Stimulated activated naive B cell treated with anti-CD40 and anti-IgM and Interleukin-4, amounts not matched to agents 10 μg/mL and 1 μg/mL and 100 μg/mL, for 72 hours (primary cell): ENCODE results near the gene GPC6.

ENCODE experiments used
- ATAC-seq, 2 donors: fragments of 150-1000 bp; cut with Tn5 transposase; replicated peaks; 2 replicates each; pipeline ENCODE4 v1.10.0; 2021; ENCODE audit warnings: moderate library complexity in 1 of 2
- DNase-seq: peaks from one replicate; pipeline ENCODE4 v3.0.0; 2021
- H3K27ac Mint-ChIP-seq: one replicate; pipeline ENCODE4 v1.8.0; 2022; ENCODE audit warnings: mild to moderate bottlenecking, mixed read lengths
- H3K27me3 Mint-ChIP-seq, 2 donors: one replicate each; pipeline ENCODE4 v1.8.0; 2022; ENCODE audit warnings: mixed read lengths in 2 of 2
- H3K36me3 Mint-ChIP-seq, 2 donors: one replicate each; pipeline ENCODE4 v1.8.0; 2022; ENCODE audit warnings: mixed read lengths in 2 of 2, mild to moderate bottlenecking in 1 of 2
- H3K4me1 Mint-ChIP-seq, 2 donors: one replicate each; pipeline ENCODE4 v1.8.0; 2022; ENCODE audit warnings: mixed read lengths in 2 of 2, mild to moderate bottlenecking in 1 of 2
- H3K4me3 Mint-ChIP-seq, 2 donors: one replicate each; pipeline ENCODE4 v1.8.0; 2022; ENCODE audit warnings: mild to moderate bottlenecking in 2 of 2, mixed read lengths in 2 of 2, moderate library complexity in 1 of 2
- H3K9me3 Mint-ChIP-seq, 2 donors: one replicate each; pipeline ENCODE4 v1.8.0; 2022; ENCODE audit warnings: mixed read lengths in 2 of 2, mild to moderate bottlenecking in 1 of 2

GPC6 gene

DNA sequence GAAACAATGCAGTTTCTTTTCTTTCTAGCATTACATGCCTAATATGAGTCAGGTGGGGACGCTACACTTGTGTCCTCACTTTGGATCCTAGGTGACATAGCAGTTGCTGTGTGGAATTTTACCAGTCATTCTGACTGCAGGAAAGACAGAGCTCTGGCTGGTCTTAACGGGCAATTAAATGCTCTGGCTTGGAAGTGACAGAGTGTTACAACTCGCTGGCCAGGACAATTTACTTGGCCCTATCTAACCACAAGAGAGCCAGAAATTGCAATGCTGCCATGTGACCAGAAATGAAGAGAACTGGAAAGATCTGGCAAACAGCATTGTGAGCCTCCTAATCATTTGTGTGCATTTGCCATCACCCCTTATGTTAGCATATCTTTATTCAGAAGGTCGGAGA is 901.8 kb downstream of the GPC6 start:
- DNase-seq = no peak
- no peak overlapping the region for H3K27ac Mint-ChIP-seq
- ATAC-seq = no peak
- H3K4me3 Mint-ChIP-seq = no peak overlapping the region
- H3K36me3 Mint-ChIP-seq = no peaks in the 10 kb centered on the region
- H3K4me1 Mint-ChIP-seq = no peaks in the 10 kb centered on the region
- H3K9me3 Mint-ChIP-seq = no peaks in the 10 kb centered on the region
- peaks cover 0 to 6% of the 10 kb centered on the region in 2 donors for H3K27me3 Mint-ChIP-seq

DNA sequence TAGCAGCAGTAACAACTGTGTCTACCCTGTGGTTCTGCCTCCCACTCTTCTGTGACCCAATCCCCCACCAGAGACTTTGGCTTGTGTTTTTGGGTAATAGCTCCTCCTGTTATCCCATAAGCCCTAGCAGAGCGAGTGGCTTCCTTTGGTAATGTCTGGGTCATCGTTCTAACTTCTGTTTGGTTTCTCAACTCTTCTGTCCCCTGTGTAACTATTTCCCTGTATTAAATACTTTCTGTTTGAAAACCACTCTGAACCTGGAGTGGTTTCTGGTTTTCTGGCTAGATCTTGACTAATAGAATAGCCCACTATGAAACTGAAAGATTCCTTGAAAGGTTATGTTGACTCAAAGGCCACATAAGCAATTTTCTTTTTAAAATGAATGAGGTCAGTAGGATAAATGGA is 902.9 kb downstream of the GPC6 start:
- no peaks in the 10 kb centered on the region for H3K9me3 Mint-ChIP-seq
- H3K27ac Mint-ChIP-seq = no peak overlapping the region
- peaks cover 0 to 6% of the 10 kb centered on the region in 2 donors for H3K27me3 Mint-ChIP-seq
- no peaks in the 10 kb centered on the region for H3K36me3 Mint-ChIP-seq
- no peak for DNase-seq
- no peak overlapping the region for H3K4me3 Mint-ChIP-seq
- ATAC-seq = peak in 1 of 2 donors; percentile 12
- H3K4me1 Mint-ChIP-seq = no peaks in the 10 kb centered on the region

GRCh38 chr13:94138831-94139230 is 912.2 kb downstream of the GPC6 start:
- no peak for DNase-seq
- H3K4me1 Mint-ChIP-seq = no peaks in the 10 kb centered on the region
- ATAC-seq = no peak
- no peak overlapping the region for H3K4me3 Mint-ChIP-seq
- no peaks in the 10 kb centered on the region for H3K36me3 Mint-ChIP-seq
- no peaks in the 10 kb centered on the region for H3K27me3 Mint-ChIP-seq
- H3K9me3 Mint-ChIP-seq = no peaks in the 10 kb centered on the region
- H3K27ac Mint-ChIP-seq = no peak overlapping the region

GRCh38 chr13:94139393-94139995 is 912.9 kb downstream of the GPC6 start:
- ATAC-seq (no peak), DNase-seq (no peak)
- Mint-ChIP-seq H3K27ac (no peak overlapping the region), H3K27me3 (no peaks in the 10 kb centered on the region), H3K4me3 (no peak overlapping the region), H3K9me3 (no peaks in the 10 kb centered on the region), H3K36me3 (no peaks in the 10 kb centered on the region), H3K4me1 (no peaks in the 10 kb centered on the region)

DNA sequence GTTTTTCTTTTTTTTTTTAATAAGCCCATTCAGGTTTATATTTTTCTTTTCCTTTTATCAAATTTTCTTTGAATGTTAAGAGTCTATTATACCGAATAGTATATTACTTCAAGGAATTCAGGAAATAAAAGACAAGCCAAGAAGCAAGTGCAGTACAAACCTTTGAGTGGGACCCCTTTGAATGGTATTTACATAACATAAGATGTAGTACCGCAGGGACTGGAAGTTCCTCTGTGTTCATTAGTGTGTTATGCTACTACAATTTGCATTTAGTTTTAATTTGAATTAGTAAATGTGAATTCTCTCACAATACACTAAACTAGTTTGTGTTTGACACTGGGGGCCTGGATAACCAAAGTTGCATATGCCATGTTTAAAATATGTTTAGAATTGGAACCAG is 913.4 kb downstream of the GPC6 start:
- Mint-ChIP-seq H3K4me3 (no peak overlapping the region), H3K27ac (no peak overlapping the region), H3K27me3 (no peaks in the 10 kb centered on the region), H3K36me3 (no peaks in the 10 kb centered on the region), H3K9me3 (no peaks in the 10 kb centered on the region), H3K4me1 (no peaks in the 10 kb centered on the region)
- ATAC-seq = no peak
- no peak for DNase-seq

DNA sequence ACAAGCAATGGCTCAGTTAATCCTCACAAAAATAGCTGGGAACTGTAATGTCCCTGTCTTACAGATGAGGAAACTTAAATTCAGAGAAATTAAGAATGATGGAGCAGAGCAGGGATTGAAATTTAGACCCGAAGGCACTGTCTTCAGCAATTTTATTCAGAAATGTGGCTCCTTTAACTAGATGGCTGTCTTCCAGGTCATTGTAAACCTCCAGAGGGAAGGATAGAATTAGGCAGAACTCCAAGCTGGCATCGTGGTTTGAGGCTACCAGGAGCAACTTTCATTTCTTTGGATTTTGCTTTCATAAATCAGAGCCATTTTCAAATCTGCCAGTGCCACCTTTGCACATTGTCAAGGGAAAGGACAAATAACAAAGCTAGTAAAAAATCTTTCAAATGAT is 913.9 kb downstream of the GPC6 start:
- no peaks in the 10 kb centered on the region for H3K4me1 Mint-ChIP-seq
- no peaks in the 10 kb centered on the region for H3K36me3 Mint-ChIP-seq
- no peaks in the 10 kb centered on the region for H3K9me3 Mint-ChIP-seq
- ATAC-seq (no peak), DNase-seq (no peak)
- no peak overlapping the region for H3K4me3 Mint-ChIP-seq
- H3K27me3 Mint-ChIP-seq = no peaks in the 10 kb centered on the region
- no peak overlapping the region for H3K27ac Mint-ChIP-seq

- Mint-ChIP-seq H3K4me1 (no peaks in the 10 kb centered on the region), H3K27me3 (no peaks in the 10 kb centered on the region), H3K4me3 (no peak overlapping the region), H3K27ac (no peak overlapping the region), H3K9me3 (no peaks in the 10 kb centered on the region), H3K36me3 (no peaks in the 10 kb centered on the region)
- DNase-seq = no peak
- no peak for ATAC-seq
These were observed 917.2 kb downstream of the GPC6 start for GRCh38 chr13:94143624-94144350.

DNA sequence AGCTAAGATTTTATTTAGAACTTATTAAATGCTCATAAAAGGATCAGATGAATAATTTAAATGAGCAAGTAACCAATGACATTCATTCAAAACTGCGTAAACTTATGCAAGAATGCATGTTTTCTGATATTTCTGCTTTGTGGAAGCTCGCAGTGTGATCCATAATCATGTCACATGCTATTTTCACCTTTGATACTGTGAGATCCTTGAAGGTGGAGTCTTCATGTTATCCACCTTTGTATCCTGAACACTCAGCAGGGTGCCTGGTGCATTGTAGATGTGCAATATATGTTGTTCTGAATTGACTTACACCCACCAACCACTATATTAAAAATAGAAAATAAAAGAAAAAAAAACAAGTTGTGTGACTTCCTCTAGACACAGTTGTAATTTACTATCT is 919.4 kb downstream of the GPC6 start:
- DNase-seq = no peak
- Mint-ChIP-seq H3K4me1 (no peaks in the 10 kb centered on the region), H3K4me3 (no peak overlapping the region), H3K27ac (no peak overlapping the region), H3K27me3 (peaks cover 0 to 14% of the 10 kb centered on the region in 2 donors), H3K9me3 (no peaks in the 10 kb centered on the region), H3K36me3 (no peaks in the 10 kb centered on the region)
- ATAC-seq = no peak

- H3K4me1 Mint-ChIP-seq = no peaks in the 10 kb centered on the region
- DNase-seq (no peak), ATAC-seq (no peak)
- no peaks in the 10 kb centered on the region for H3K9me3 Mint-ChIP-seq
- no peak overlapping the region for H3K27ac Mint-ChIP-seq
- H3K4me3 Mint-ChIP-seq = no peak overlapping the region
- no peaks in the 10 kb centered on the region for H3K36me3 Mint-ChIP-seq
- peaks cover 8 to 25% of the 10 kb centered on the region in 2 donors for H3K27me3 Mint-ChIP-seq
These were observed 927.0 kb downstream of the GPC6 start for GRCh38 chr13:94153586-94153985.

GRCh38 chr13:94154367-94154766 is 927.8 kb downstream of the GPC6 start:
- Mint-ChIP-seq H3K36me3 (no peaks in the 10 kb centered on the region), H3K27me3 (peaks cover 8 to 22% of the 10 kb centered on the region in 2 donors), H3K9me3 (no peaks in the 10 kb centered on the region), H3K27ac (no peak overlapping the region), H3K4me3 (no peak overlapping the region), H3K4me1 (no peaks in the 10 kb centered on the region)
- DNase-seq (no peak), ATAC-seq (no peak)

DNA sequence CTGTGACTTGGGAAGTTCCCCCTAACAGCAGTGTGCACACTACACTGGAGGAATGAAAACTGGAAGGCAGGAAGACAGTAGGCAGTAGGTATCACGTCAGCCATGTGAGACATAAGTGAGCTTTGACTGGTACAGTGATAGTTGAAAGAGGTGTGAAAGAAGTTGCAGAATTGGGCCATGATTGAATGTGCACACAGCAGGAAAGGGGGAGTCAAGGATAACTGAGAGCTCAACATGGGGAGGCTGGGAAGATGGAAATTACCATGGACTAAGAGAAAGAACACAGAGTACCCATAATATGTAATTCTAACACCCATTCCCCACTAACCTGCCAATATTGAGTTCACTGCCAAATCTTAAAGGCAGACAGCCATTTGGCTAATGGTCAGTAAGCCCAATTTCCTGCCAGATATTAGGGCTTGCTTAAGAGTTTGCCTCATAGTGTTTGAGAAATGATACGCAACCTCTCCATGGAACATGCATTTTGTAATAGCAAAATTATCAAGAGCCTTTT is 931.2 kb downstream of the GPC6 start:
- peaks cover 8 to 11% of the 10 kb centered on the region in 2 donors for H3K27me3 Mint-ChIP-seq
- no peaks in the 10 kb centered on the region for H3K36me3 Mint-ChIP-seq
- DNase-seq (no peak), ATAC-seq (no peak)
- H3K4me1 Mint-ChIP-seq = no peaks in the 10 kb centered on the region
- H3K27ac Mint-ChIP-seq = no peak overlapping the region
- H3K4me3 Mint-ChIP-seq = no peak overlapping the region
- peaks cover 0 to 2% of the 10 kb centered on the region in 2 donors for H3K9me3 Mint-ChIP-seq

GRCh38 chr13:94160875-94161274 is 934.3 kb downstream of the GPC6 start:
- Mint-ChIP-seq H3K4me1 (no peaks in the 10 kb centered on the region), H3K36me3 (no peaks in the 10 kb centered on the region), H3K4me3 (no peak overlapping the region), H3K9me3 (peaks cover 0 to 2% of the 10 kb centered on the region in 2 donors), H3K27me3 (peaks cover 0 to 1% of the 10 kb centered on the region in 2 donors), H3K27ac (no peak overlapping the region)
- DNase-seq = no peak
- ATAC-seq = no peak

DNA sequence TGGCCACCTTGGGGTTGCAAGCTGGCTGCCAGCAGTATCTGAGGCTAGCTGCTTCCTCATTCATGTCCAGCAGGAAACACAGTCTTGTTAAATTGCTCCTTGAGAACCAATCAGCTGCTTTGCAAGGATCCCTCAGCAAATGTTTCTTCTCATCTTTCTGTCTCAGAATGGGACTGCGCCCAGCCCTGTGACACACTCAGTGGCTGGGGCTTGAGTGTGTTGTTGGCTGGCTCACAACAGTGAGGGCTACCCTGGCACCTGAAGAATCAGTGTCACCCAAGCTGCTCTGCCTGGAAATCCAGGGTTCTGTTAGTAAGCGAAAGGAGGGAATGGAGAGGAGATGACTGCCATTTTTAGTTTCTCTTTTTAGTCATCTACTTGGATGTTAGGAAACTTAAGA is 935.7 kb downstream of the GPC6 start:
- Mint-ChIP-seq H3K36me3 (no peaks in the 10 kb centered on the region), H3K27me3 (no peaks in the 10 kb centered on the region), H3K4me3 (no peak overlapping the region), H3K9me3 (peaks cover 0 to 2% of the 10 kb centered on the region in 2 donors), H3K4me1 (no peaks in the 10 kb centered on the region), H3K27ac (no peak overlapping the region)
- no peak for DNase-seq
- ATAC-seq = no peak

GRCh38 chr13:94163535-94163934 is 936.9 kb downstream of the GPC6 start:
- no peak overlapping the region for H3K27ac Mint-ChIP-seq
- H3K27me3 Mint-ChIP-seq = no peaks in the 10 kb centered on the region
- no peak overlapping the region for H3K4me3 Mint-ChIP-seq
- ATAC-seq (no peak), DNase-seq (no peak)
- H3K4me1 Mint-ChIP-seq = no peaks in the 10 kb centered on the region
- no peaks in the 10 kb centered on the region for H3K36me3 Mint-ChIP-seq
- H3K9me3 Mint-ChIP-seq = peaks cover 0 to 2% of the 10 kb centered on the region in 2 donors

- H3K27ac Mint-ChIP-seq = no peak overlapping the region
- ATAC-seq = no peak
- no peak overlapping the region for H3K4me3 Mint-ChIP-seq
- H3K4me1 Mint-ChIP-seq = no peaks in the 10 kb centered on the region
- H3K27me3 Mint-ChIP-seq = peaks cover 0 to 4% of the 10 kb centered on the region in 2 donors
- no peaks in the 10 kb centered on the region for H3K36me3 Mint-ChIP-seq
- DNase-seq = no peak
- H3K9me3 Mint-ChIP-seq = no peaks in the 10 kb centered on the region
These were observed 942.3 kb downstream of the GPC6 start for GRCh38 chr13:94168783-94169453.
